ELR (cell line): Measurements from ENCODE around the gene DMTF1.
A peak's percentile ranks its signal among the peaks of the same experiment; 100 is the strongest.
"Not testable (repeated sequence)": the region's sequence is repeated elsewhere in the genome, so short reads cannot be mapped to it uniquely, and the experiment has no call there.

Experiments used
- DNase-seq: peaks from one replicate; pipeline ENCODE4 v3.0.0-alpha.2; 2015; ENCODE audit warnings: low read depth

The DMTF1 gene

DNA sequence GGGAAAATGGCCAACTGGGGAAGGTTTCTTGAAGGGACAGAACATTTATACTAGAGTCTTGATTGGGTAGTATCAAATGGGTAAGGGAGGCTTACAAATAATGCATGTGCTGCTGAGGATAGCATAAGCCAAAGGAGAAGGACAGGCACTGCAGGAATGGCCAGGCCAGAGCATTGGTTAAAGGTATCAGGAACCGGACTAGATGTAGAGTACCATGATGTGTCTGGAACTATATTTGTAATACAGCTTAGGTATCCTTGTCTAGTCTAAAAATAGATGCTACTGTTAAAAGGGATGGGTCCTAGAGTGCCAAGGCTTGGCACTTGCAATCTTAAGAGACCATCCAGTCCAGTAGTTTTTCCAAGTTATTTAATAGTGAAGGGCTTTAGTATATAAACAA lies 47.0 kb downstream of the DMTF1 start:
- DNase-seq = no peak

DNA sequence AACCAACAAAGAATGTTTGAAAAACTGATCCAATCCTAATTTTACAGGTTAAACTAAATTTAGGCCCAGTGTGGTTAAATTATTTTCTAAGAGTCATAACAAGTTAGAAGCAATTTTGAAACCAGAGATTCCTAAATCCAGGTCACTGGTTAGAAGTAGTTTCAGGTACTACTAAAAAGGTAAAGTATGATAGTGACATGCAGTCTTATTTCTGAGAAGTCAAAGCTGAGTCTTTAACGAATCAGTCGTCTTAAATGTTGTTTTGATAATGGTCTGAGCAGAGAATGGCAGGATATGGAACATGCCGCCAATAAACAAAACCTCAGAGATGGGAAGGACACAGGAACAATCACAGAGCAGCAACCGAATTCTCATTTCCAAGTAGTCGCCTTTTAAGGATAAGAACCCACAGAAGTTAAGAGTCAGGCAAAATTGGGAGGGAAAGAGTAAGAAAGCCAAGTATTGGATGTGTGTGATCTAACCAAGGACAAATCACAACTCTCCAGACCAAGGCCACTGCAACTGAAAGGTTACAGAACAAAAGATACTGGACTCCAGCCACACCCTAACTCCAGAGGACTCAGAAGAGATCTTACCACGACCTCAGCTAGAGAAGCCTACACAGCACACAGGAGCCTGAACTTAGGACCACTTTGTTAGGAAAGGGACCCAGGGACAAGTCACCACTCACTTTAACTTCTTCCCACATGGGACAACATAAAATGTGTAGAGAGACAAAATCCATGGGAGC lies 47.6 kb downstream of the DMTF1 start:
- no peak for DNase-seq

DNA sequence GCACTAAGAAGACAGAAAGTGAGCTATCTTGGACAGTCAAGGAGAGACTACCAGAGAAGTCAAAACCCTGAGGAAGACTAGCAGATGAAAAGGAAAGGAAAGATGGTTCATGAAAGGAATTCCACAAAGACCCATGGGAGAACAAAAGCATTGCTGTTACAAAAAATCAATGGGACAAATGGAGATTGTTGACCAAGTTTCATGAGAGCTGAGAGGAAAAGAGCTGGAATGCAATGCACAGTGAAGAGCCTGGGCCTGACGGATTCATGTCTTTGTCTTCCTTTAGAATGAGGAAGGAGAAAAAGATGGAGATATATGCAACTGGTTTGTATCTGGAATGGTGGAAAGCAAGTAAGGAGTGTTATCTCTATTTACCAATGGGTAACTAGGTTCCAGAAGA lies 50.0 kb downstream of the DMTF1 start:
- no peak for DNase-seq

DNA sequence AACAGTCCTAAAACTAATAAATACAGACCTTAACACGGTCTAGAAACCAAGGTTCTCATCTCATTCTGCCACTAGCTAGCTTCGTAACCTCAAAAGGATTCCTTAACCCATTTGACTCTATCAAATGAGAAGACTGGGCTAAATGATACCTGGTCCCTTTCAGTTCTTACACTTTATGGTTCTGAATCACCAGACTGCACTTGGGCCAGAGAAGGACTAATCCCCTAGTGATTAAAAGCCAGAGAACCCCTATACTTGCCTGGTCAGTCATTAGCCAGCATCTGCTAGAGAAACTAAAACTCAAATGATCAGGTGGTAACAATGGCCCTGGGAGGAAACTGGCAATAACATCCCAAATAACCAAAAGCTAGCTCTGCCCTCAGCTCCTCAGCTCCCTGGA lies 50.5 kb downstream of the DMTF1 start:
- no peak for DNase-seq

DNA sequence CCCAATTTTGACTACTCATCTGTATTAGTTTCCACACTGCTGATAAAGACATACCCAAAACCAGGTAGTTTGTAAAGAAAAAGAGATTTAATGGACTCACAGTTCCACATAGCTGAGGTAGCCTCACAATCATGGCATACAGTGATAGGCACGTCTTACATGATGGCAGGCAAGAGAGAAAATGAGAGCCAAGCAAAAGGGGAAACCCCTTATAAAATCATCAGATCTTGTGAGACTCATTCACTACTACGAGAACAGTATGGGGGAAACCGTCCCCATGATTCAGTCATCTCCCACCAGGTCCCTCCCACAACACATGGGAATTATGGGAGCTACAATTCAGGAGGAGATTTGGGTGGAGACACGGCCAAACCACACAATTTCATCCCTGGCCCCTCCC lies 51.7 kb downstream of the DMTF1 start:
- DNase-seq = not testable (repeated sequence)

DNA sequence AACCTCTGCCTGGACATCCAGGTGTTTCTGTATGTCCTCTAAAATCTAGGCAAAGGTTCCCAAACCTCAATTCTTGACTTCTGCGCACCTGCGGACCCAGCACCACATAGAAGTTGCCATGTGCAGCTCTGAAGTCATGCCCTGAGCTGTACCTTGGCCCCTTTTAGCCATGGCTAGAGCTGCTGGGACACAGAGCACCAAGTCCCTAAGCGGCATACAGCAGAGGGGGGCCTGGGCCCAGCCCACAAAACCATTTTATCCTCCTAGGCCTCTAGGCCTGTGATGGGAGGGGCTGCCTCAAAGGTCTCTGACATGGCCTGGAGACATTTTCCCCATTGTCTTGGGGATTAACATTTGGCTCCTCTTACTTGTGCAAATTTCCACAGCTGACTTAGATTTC lies 52.7 kb downstream of the DMTF1 start:
- DNase-seq = no peak

DNA sequence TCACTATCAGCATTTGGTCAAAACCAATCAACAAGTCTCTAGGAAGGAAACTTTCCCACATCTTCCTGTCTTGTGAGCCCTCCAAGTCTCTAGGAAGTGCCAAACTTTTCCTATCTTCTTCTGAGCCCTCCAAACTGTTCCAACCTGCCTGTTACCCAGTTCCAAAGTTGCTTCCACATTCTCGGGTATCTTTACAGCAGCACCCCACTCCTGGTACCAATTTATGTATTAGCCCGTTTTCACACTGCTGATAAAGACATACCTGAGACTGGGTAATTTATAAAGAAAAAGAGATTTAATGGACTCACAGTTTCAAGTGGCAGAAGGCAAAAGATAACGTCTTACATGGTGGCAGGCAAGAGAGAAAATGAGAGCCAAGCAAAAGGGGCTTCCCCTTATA lies 53.4 kb downstream of the DMTF1 start:
- DNase-seq = not testable (repeated sequence)

DNA sequence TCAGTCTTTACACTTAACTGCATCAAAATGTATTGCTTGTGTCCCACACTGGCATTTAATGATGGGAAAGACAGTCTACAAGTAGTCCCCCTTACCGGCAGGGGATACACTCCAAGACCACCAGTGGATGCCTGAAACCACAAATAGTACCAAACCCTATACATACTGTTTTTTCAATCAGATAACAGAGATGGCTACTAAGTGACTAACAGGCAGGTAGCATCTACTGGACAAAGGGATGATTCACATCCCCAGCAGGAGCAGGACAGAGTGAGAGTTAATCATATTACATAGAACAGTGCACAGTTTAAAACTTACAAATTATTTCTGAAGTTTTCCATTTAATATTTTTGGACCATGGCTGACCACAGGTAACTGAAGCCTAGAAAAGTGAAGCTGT lies 54.1 kb downstream of the DMTF1 start:
- peak; percentile 66 for DNase-seq

DNA sequence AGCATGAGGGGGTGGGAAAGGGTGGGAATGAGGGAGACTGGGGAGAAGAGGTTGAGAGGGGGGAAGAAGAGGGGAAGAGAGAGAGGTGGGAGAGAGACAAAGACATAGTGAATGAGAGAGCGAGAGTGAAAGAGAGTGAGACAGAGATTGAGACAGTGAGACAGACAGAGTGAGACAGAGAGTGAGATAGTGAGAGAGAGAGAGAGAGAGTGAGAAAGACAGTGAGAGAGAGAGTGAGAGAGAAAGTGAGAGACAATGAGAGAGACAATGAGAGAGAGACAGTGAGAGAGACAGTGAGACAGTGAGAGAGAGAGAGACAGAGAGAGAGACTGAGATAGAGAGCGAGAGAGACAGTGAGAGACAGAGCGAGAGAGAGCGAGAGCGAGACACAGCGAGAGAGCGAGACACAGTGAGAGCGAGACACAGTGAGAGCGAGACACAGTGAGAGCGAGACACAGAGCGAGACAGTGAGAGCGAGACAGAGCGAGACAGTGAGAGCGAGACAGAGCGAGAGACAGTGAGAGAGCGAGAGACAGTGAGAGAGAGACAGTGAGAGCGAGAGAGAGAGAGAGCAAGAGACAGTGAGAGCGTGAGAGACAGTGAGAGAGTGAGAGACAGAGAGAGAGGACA lies 57.2 kb downstream of the DMTF1 start:
- no peak for DNase-seq

DNA sequence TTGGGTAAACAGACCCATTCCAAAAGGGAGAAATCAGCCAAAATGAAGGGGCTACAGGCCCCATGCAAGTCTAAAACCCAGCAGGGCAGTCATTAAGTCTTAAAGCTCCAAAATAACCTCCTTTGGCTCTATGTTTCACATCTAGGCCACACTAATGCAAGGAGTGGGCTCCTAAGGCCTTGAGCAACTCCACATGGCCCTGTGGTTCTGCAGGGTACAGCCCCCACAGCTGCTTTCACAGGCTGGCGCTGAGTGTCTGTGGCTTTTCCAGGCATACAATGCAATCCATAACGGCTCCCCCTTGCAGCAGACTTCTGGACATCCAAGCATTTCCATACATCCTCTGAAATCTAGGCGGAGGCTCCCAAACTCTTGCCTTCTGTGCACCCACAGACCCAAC lies 58.3 kb downstream of the DMTF1 start:
- no peak for DNase-seq

DNA sequence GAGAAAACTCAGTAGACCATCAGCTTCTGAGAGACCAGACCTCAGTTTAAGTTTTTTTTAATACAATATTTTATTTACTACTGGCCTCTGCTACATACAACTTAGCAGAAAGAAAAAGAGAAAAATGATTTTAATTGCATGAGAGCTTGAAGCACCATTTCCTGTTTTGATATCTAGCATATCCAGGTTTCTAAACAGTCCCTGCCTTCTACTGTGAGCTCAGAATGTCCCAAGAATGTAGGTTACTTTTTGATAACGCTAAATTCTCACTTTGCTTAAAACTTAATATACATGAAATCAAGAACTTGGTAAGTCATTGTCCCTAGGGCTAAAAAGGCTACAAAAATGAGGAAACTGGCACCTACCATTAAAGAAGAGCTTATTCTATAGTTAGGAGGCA lies 60.2 kb downstream of the DMTF1 start:
- DNase-seq = no peak

DNA sequence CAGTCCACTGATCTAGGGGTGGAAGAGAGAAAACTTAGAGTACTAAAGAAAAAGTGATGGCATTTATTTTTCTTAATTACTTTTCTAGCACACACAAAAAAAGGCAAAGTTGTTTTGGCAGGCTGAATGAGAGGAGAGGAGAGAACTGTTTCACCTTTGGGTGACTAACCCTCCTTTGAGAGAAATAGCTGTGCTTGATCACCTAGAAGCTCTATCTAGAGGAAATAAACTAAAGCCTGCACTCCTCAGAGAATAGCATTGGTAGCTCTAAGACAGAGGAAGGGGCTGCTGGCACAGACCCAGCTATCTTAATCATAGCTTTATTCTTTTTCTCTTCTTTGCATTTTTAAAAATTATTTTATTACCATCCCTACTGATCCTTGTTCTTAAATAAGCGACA lies 61.0 kb downstream of the DMTF1 start:
- DNase-seq = no peak

DNA sequence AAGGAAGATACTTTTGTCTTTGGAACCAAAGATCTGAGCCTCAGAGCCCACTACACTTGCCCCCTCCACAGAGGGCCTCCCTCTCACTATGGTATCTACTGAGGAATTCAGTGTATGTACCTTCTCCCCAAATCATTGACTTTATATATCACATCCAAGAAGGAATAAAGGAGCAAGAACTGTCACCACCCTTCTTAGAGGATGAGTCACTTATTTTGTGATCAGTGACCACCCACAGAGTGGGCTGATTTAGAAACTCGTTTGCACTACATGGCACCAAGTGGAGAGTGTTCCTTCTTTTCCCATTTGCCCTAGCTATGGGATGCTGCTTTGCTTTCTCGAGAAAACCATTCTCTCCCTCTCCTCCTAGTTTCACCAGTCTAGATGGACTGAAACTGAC lies 61.6 kb downstream of the DMTF1 start:
- DNase-seq = peak; percentile 8

DNA sequence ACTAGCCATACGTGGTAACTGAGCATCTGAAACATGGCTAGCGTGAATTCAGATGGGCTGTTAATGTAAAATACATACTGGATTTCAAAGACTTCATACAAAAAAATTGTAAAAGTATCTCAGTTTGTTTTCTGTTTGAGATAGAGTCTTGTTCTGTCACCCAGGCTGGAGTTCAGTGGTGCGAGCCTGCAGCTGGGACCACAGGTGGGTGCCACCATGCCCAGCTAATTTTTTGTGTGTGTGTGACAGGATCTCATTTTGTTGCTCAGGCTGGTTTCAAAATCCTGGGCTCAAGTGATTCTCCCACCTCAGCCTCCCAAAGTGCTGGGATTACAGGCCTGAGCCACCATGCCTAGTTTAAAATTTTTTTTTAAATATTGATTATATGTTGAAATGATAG lies 62.8 kb downstream of the DMTF1 start:
- DNase-seq = no peak

DNA sequence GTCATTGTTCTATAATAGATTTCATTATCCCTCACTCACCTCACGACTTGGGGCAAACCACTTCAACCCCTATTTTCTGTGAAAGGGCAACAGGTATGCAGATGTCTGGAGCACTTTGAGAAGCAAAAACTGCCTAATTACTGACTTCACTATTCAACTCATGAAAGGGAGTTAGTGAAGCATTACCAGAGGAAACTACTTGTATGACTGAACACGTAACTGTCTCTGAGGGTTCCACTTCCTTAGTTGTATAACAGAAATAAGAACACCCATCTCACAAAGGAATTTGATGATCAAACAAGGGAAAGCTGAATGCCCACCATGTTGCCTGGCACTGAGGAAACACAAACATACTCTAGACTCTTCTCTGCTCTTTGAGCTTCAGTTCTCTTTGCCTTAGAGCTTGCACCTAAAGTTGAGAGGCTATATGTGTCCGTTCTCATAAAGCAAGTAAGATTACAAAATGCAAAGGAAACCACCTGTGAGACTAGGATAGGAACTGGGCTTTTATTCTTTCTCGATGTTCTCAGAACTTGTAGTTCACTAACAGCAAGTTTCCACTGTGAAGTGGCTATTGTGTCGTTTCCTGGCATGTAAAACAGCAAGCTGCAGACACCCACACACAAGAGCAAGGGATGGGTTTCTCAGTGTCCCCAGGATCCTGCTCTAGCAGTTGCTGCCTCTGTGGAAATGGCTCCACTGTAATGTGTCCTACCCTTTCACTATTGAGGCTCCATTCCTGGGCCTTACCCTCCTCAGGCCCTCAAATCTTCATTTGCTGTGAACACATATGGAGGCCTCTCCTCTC lies 64.7 kb downstream of the DMTF1 start:
- no peak for DNase-seq

DNA sequence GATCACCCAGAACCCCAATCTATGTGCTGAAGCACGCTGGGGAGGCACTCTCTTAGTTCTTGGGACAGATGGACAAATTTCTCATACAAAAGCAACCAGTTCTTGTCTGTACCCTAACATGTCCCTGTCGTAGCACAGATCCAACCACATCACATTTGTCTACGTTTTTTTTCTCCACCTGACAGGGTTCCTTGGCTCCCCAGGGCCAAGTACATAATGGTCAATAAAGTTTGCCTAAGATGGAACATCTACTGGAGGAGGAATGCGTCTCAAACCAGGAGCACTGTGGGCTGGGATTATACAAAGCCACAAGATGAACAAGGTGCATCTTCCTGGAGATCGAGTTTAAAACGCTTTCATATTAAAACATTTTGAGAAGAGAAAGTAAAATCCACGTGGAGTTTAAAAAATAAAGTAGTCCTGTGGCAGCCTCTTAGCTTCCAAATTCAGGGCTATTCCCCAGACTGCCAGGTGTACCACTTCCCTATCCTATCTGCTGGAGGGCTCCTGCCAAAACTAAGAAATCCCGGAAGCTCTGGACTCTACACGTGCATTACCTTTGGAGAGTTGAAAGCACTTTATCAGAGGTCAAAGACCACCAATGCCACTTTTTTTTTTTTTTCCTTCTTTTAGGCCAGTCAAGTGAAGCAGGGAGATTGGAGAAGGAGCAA lies 65.9 kb downstream of the DMTF1 start:
- DNase-seq = no peak

DNA sequence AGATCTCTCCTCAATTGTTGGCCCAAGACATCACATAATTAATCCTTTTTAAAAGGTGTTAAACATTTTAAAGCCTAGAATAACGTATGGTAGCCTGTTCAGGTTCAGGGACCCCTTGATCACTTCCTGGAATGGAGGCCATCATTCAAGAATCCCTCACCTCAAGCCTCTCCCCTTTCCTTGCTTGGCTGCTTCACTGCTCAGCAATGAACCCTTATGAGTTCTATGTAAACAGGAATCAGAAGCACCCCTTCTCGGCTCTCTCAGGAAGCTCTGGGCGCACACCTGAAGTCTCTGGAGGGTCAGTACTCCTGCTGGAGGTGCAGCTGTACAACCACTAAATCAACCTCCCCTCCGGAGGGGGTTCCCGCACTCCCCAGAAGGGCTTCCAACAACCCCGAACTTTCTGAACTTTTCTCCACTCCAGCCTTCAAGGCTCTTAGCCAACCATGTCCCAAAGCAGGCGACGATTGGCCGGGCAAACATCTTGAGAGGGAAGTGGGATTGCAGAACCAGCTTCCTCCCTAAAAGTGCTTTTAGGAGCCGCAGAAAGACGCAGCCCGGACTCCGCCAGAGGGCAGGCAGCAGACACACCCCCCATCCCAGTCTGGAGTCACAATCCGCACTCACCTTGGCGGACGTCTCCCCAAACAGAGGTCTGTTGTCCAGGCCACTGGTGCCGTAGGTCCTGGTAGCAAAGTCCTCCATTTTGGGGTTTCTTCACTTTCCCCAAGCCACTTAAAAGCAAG lies 66.7 kb downstream of the DMTF1 start:
- peak; percentile 37 for DNase-seq

DNA sequence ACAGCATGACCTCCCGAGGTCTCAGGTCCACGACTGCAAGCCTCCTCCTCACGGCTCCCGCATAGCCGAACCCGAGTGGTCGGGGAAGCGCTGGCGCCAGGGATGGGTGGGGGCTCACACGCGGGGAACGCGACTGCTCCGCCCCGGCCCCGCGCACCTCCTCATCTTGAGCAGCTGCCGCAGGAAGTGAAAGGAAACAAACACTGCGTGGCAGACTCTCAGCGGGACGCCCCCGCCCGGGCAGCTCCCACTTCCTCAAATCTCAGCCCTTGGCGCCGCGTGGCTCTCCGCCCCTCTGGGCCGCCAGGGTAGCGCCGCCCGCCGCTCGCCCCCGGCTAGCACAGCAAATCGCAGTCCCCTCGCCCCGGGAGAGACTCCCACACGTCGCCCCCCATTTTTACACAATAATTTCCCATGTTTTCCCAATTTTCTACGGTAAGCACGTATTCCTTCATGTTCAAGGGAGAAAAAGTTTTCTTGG lies 67.3 kb downstream of the DMTF1 start, which contains the start of gene TMEM243:
Gene TMEM243 (minus strand): TSS at position 188 of the 481 bp plus-strand sequence. CDS start 229 bp downstream, outside the sequence.
- DNase-seq = peak; percentile 80

DNA sequence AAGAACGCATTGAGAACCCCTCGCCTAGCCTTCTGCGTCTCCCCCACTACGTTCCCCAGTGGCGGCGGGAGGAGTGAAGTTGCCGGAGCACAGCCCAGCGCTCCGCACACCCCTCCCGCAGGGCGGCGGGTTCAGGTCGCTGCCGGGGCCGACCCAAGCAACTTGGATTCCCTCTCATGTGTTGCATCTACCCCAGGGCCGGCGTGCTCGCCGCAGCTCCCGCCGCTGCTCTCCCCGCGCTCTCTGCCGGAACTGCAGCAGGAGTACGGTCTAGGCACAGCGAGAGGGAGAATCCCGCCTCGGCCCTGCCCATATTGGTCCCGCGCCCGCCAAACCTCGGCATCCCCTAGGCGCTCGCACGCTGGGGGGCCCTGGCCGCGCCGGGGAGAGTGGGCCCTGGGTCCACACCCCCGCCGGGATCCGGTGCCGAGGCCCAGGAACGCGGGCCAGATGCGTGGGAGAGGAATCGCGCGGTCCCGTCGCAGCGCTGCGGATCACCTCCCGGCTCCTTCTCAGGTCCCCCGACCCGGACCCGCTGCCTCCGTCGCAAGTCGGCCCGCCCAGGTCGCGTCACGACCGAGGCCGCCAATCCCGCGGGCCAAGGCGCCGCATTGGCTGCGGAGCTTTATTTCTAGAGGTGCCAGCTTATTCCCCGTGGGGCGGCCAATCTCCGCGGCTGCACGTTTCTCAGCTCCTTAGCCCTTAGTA lies 67.9 kb downstream of the DMTF1 start:
- peak; percentile 85 for DNase-seq

DNA sequence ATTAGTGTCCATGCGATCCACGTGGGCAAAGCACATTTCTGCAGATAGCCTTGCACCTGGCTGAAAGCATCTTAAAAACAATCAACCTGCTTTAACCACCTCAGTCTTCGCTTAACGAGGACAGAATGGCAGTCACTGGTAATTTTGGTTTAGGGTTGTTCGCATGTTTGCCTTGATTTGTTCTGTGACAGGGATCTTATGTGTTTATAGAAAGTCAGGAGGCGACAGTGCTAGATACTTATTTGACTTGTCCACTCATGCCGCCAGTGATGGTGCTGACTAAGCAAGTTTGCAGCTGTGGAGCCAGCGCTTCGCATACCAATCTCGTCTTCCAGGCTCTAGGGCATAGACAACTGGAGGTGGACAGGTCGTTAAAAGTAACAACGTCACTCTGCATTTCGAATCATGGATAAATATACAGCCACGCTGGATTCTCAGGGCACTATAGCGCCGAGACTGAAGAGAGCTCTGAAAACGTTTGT lies 68.5 kb downstream of the DMTF1 start:
- peak; percentile 41 for DNase-seq

DNA sequence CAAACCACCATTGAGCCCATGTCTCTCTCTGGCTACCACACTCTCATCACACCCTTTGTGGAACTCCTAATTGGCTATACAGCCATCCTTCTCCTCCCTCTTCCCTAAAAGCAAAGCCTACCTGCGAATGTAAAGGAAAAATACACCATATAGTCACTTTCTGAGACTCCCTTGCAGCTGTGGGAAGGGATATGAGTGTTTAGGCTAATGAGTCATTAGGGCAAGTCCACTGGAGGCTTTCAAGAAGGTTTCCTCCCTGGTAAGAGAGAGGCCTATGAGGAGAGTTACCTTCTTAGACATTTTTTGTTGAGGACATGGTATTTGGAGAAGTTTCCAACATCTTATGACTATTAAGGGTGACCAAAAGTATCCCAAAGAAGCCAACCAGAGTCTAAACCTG lies 71.4 kb downstream of the DMTF1 start:
- DNase-seq = peak; percentile 60
